Tibial artery (tissue), 4 donors: ENCODE results near the gene PRKG1.

Experiments used
- DNase-seq, 2 donors: peaks; one replicate each; pipeline ENCODE4 v3.0.0-alpha.2; 2019
- H3K27ac ChIP-seq, 2 donors: fragments of 200-600 bp; sonication (generic) in 1 of 2; 1 replicate in 1 of 2; 2 replicates in 1 of 2; pipeline ENCODE4 v1.5.1; 2018 to 2019; ENCODE audit warnings: mild to moderate bottlenecking in 1 of 2
- H3K27me3 ChIP-seq, 2 donors: fragments of 200-600 bp; sonication (generic) in 1 of 2; one replicate each; pipeline versions ENCODE4 v1.5.1 to v1.6.0; 2016 to 2019
- H3K36me3 ChIP-seq, 3 donors: fragments of 200-600 bp; sonication (generic) in 2 of 3; one replicate each; pipeline ENCODE4 v1.5.1; 2016 to 2019; ENCODE audit warnings: mild to moderate bottlenecking in 2 of 3
- H3K4me1 ChIP-seq, 4 donors: fragments of 200-600 bp; sonication (generic) in 2 of 4; 1 replicate in 3 of 4; 2 replicates in 1 of 4; pipeline ENCODE4 v1.5.1; 2016 to 2019
- H3K4me3 ChIP-seq, 2 donors: fragments of 200-600 bp; sonication (generic) in 1 of 2; 1 replicate in 1 of 2; 2 replicates in 1 of 2; pipeline ENCODE4 v1.5.1; 2018 to 2019; ENCODE audit warnings: mild to moderate bottlenecking in 2 of 2
- H3K9me3 ChIP-seq, 3 donors: fragments of 200-600 bp; sonication (generic) in 1 of 3; one replicate each; pipeline ENCODE4 v1.5.1; 2016 to 2019
- CTCF ChIP-seq, 2 experiments: fragments of 200-600 bp in 1 of 2; fragments of 450-650 bp in 1 of 2; IDR thresholded peaks; one replicate each; pipeline ENCODE4 v1.5.1; 2017 to 2019; ENCODE audit warnings: antibody characterized with exemption in 2 of 2, mild to moderate bottlenecking in 1 of 2, moderate library complexity in 1 of 2
- intact Hi-C: fragments of 100-400 bp; cut with DNase I; formaldehyde crosslinking; loops from one replicate; pipeline ENCODE4 v1.15.0; 2023; ENCODE audit warnings: low total_unique reads

The PRKG1 gene

GRCh38 chr10:52312942-52313255, 1238.6 kb downstream of the PRKG1 start:
- Histone ChIP-seq H3K9me3 (no peaks in the 10 kb centered on the region), H3K27ac (no peak overlapping the region), H3K4me1 (peaks cover 0 to 30% (median 22%) of the 10 kb centered on the region in 4 donors), H3K36me3 (no peaks in the 10 kb centered on the region), H3K4me3 (no peak overlapping the region), H3K27me3 (peaks cover 0 to 21% of the 10 kb centered on the region in 2 donors)
- no peak for DNase-seq
- TF ChIP-seq CTCF (IDR thresholded peaks at IDR 0.05) = no peak
- intact Hi-C loops = loop anchor here (5.0 kb wide), 1 partner anchor 174 kb away; no protein-coding TSS in a partner anchor

GRCh38 chr10:52313256-52313932, 1239.1 kb downstream of the PRKG1 start:
- H3K27me3 ChIP-seq = peaks cover 0 to 21% of the 10 kb centered on the region in 2 donors

GRCh38 chr10:52313933-52314821, 1239.9 kb downstream of the PRKG1 start, which contains the start of gene DKK1:
Gene DKK1 (plus strand): TSS chr10:52314281. CDS start chr10:52314435, 154 bp downstream.
- peaks cover 0 to 24% (median 21%) of the 10 kb centered on the region in 4 donors for H3K4me1 ChIP-seq
- no peak within 1 kb of the TSS for H3K27ac ChIP-seq
- H3K36me3 ChIP-seq = no peaks in the 10 kb centered on the region
- intact Hi-C loops = loop anchor here (5.0 kb wide), 1 partner anchor 173 kb away; no protein-coding TSS in a partner anchor
- H3K4me3 ChIP-seq = peak within 1 kb of the TSS; percentile 48 to 63
- peak; percentile 52 to 60 for TF ChIP-seq CTCF (IDR thresholded peaks at IDR 0.05)
- peak; percentile 28 to 72 for DNase-seq
- no peaks in the 10 kb centered on the region for H3K9me3 ChIP-seq
- H3K27me3 ChIP-seq = peaks cover 0 to 21% of the 10 kb centered on the region in 2 donors

More at GRCh38 chr10:52313256-52313932, 1239.1 kb downstream of the PRKG1 start:
- Histone ChIP-seq H3K36me3 (no peaks in the 10 kb centered on the region), H3K4me3 (peak overlapping the region; percentile 48 to 63), H3K4me1 (peaks cover 0 to 28% (median 22%) of the 10 kb centered on the region in 4 donors), H3K9me3 (no peaks in the 10 kb centered on the region), H3K27ac (no peak overlapping the region)
- intact Hi-C loops = loop anchor here (5.0 kb wide), 1 partner anchor 174 kb away; no protein-coding TSS in a partner anchor
- TF ChIP-seq CTCF (IDR thresholded peaks at IDR 0.05) = no peak
- DNase-seq = no peak

GRCh38 chr10:52314822-52315552, 1240.7 kb downstream of the PRKG1 start:
- Histone ChIP-seq H3K27me3 (peaks cover 0 to 21% of the 10 kb centered on the region in 2 donors), H3K27ac (no peak overlapping the region), H3K4me3 (peak overlapping the region; percentile 48 to 63), H3K36me3 (no peaks in the 10 kb centered on the region), H3K4me1 (peaks cover 0 to 24% (median 21%) of the 10 kb centered on the region in 4 donors), H3K9me3 (no peaks in the 10 kb centered on the region)
- intact Hi-C loops = loop anchor here (5.0 kb wide), 1 partner anchor 172 kb away; no protein-coding TSS in a partner anchor
- DNase-seq = no peak
- no peak for TF ChIP-seq CTCF (IDR thresholded peaks at IDR 0.05)

- Histone ChIP-seq H3K27me3 (peaks cover 0 to 21% of the 10 kb centered on the region in 2 donors), H3K36me3 (no peaks in the 10 kb centered on the region), H3K4me3 (no peak overlapping the region), H3K4me1 (peaks cover 0 to 24% (median 21%) of the 10 kb centered on the region in 4 donors), H3K27ac (no peak overlapping the region), H3K9me3 (no peaks in the 10 kb centered on the region)
- DNase-seq = no peak
- TF ChIP-seq CTCF (IDR thresholded peaks at IDR 0.05) = no peak
- intact Hi-C loops = no loop called here
Measured at GRCh38 chr10:52316001-52316400, 1241.7 kb downstream of the PRKG1 start.
